ENCODE results near the gene ERBB2.

The ERBB2 gene

DNA sequence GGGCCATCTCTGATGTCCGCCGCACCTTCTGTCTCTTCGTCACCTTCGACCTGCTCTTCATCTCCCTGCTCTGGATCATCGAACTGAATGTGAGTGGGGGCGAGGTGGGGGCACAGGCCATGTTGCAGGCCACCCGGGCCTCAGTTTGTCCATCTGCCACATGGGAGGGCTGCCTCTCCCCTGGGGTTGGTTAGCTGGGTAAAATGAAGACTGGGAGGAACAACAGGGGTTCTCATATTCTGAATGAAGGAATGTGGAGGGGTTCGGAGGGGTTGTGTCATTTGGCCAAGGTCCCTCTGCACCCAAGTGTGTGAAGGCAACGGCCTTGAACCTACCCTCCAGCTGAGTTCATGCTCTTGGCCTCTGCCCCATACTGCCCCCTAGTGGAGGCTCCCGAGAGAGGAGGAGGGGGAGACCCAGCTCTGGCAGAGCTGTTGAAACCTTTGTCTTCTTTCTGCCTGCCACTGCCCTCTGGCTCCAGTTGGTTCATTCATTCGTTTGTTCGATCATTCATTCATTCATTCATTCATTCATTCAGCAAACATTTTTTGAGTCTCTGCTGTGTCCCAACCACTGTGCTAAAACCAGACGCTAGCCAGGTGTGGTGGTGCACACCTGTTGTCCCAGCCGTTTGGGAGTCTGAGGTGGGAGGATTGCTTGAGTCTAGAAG lies 46.1 kb upstream of the ERBB2 start:
- peak; percentile 78 for DNase-seq (ENCODE audit: low read depth)
- TF ChIP-seq, protein P1, sequence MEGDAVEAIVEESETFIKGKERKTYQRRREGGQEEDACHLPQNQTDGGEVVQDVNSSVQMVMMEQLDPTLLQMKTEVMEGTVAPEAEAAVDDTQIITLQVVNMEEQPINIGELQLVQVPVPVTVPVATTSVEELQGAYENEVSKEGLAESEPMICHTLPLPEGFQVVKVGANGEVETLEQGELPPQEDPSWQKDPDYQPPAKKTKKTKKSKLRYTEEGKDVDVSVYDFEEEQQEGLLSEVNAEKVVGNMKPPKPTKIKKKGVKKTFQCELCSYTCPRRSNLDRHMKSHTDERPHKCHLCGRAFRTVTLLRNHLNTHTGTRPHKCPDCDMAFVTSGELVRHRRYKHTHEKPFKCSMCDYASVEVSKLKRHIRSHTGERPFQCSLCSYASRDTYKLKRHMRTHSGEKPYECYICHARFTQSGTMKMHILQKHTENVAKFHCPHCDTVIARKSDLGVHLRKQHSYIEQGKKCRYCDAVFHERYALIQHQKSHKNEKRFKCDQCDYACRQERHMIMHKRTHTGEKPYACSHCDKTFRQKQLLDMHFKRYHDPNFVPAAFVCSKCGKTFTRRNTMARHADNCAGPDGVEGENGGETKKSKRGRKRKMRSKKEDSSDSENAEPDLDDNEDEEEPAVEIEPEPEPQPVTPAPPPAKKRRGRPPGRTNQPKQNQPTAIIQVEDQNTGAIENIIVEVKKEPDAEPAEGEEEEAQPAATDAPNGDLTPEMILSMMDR (IDR thresholded peaks at IDR 0.05; ENCODE audit: low read depth, low read length): peak; percentile 97
- TF ChIP-seq MYC (IDR thresholded peaks at IDR 0.05; ENCODE audit: low read depth, low read length): no peak
- no peak overlapping the region for H3K4me3 ChIP-seq (ENCODE audit: low read depth, low read length)

DNA sequence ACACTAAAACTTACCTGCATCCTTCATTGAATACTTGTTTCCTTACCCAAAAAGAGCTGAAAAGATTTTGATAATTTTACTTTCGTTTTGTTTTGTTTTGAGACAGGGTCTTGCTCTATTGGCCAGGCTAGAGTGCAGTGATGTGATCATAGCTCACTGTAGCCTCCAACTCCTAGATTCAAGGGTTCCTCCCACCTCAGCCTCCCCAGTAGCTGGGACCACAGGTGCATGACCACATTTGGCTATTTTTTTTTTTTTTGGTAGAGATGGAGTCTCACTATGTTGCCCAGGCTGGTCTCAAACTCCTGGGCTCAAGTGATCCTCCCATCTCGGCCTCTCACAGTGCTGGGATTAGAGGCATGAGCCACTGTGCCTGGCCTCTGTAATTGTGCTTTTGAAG lies 44.8 kb upstream of the ERBB2 start:
- H3K4me3 ChIP-seq (ENCODE audit: low read depth, low read length): no peak overlapping the region
- DNase-seq (ENCODE audit: low read depth): no peak
- TF ChIP-seq MYC (IDR thresholded peaks at IDR 0.05; ENCODE audit: low read depth, low read length): no peak
- TF ChIP-seq, protein P2, sequence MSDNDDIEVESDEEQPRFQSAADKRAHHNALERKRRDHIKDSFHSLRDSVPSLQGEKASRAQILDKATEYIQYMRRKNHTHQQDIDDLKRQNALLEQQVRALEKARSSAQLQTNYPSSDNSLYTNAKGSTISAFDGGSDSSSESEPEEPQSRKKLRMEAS (IDR thresholded peaks at IDR 0.05; ENCODE audit: low read depth, low read length): no peak
- TF ChIP-seq, protein P1 (IDR thresholded peaks at IDR 0.05; ENCODE audit: low read depth, low read length): no peak
- TF ChIP-seq POLR2A (IDR thresholded peaks at IDR 0.05; ENCODE audit: extremely low read depth, insufficient read length): no peak

DNA sequence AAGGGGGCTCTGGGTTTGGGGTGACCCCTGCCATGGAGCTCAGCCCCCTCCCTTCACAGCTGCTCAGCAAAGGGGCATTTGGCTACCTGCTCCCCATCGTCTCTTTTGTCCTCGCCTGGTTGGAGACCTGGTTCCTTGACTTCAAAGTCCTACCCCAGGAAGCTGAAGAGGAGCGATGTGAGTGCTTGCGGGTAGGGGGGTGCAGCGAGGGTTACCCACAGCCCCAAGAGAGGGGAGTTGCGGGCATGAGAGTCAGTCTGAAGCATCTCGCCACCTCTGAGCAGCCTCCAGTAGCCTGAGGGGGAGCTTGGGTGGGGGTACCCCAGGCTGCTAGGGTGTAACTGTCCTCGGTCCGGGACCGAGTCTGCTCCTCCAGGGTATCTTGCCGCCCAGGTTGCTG lies 41.5 kb upstream of the ERBB2 start:
- DNase-seq (ENCODE audit: low read depth): no peak
- no peak overlapping the region for H3K4me3 ChIP-seq (ENCODE audit: low read depth, low read length)
- no peak for TF ChIP-seq MYC (IDR thresholded peaks at IDR 0.05; ENCODE audit: low read depth, low read length)
- TF ChIP-seq, protein P1 (IDR thresholded peaks at IDR 0.05; ENCODE audit: low read depth, low read length): no peak
- TF ChIP-seq, protein P2 (IDR thresholded peaks at IDR 0.05; ENCODE audit: low read depth, low read length): no peak
- no peak for TF ChIP-seq POLR2A (IDR thresholded peaks at IDR 0.05; ENCODE audit: extremely low read depth, insufficient read length)

DNA sequence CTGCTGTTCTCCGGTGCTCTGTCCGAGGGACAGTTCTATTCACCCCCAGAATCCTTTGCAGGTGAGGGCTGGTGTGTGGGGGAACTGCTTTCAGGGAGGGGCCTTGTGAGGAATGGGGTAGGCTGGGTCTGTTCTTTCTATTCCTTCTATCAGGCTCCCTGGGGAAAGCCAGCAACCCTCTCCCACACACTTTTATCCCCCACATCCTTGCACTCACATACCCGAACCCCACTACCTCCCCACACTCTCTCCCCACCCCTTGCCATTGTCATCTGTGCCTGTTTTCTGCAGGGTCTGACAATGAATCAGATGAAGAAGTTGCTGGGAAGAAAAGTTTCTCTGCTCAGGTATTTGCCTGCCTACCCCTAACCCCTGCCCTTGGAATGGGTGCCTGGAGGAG lies 41.1 kb upstream of the ERBB2 start:
- TF ChIP-seq MYC (IDR thresholded peaks at IDR 0.05; ENCODE audit: low read depth, low read length) (no peak), POLR2A (IDR thresholded peaks at IDR 0.05; ENCODE audit: extremely low read depth, insufficient read length) (no peak)
- TF ChIP-seq, protein P1 (IDR thresholded peaks at IDR 0.05; ENCODE audit: low read depth, low read length): no peak
- TF ChIP-seq, protein P2 (IDR thresholded peaks at IDR 0.05; ENCODE audit: low read depth, low read length): no peak
- H3K4me3 ChIP-seq (ENCODE audit: low read depth, low read length): no peak overlapping the region
- no peak for DNase-seq (ENCODE audit: low read depth)

DNA sequence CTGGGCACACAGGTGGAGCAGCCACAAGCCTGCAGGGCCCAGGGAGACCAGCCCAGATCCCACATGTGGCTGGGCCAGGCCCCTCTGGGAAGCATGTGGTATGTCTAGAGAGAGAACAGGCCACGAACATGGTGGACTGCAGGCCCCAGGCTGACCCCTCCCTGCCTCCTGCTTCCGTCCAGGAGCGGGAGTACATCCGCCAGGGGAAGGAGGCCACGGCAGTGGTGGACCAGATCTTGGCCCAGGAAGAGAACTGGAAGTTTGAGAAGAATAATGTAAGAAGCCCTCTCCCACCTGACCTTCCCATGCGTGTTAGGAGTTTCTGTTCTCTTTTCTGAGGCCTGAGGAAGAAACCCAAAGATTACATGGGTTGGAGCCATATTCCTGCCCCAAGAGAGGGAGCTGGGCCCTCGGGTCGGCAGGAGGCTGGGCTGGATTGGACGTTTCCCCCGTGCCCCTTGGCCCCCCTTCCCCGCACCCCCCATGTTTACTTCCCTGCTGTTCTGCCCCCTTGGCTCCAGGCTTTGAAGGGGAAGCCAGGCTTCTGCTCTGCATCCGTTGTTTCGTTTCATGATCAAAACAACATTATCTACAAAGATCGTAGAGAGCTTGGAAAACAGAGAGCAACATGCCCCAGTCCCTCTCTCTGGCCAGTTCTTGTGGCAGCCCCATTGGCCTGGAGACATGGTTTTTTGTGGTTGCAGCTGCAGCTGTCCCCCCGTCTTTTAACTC lies 40.4 kb upstream of the ERBB2 start:
- no peak overlapping the region for H3K4me3 ChIP-seq (ENCODE audit: low read depth, low read length)
- TF ChIP-seq MYC (IDR thresholded peaks at IDR 0.05; ENCODE audit: low read depth, low read length) (no peak), POLR2A (IDR thresholded peaks at IDR 0.05; ENCODE audit: extremely low read depth, insufficient read length) (no peak)
- TF ChIP-seq, protein P2 (IDR thresholded peaks at IDR 0.05; ENCODE audit: low read depth, low read length): no peak
- TF ChIP-seq, protein P1 (IDR thresholded peaks at IDR 0.05; ENCODE audit: low read depth, low read length): no peak
- DNase-seq (ENCODE audit: low read depth): no peak
